Panc1 (cell line): Measurements from ENCODE around the gene SERF1A. TPM values are rescaled to one million over a fixed set of nuclear protein-coding genes. Genes with fewer than 3 reads are reported as not detected.
"Not testable (repeated sequence)": the region's sequence is repeated elsewhere in the genome, so short reads cannot be mapped to it uniquely, and the experiment has no call there.

Source experiments
- ATAC-seq: fragments of 200-7000 bp; cut with Tn5 transposase; 2 replicates; pipeline ENCODE4 v1.9.1; 2020; ENCODE audit warnings: mild to moderate bottlenecking, moderate library complexity
- BruUV-seq: library from RNA; stranded (reverse); fragments of 400-500 nt; replicated peaks from 2 replicates; lab custom pipeline; 2021; lab: Mats Ljungman, UMichigan
- CTCF ChIA-PET: fragments of 300-600 bp; sonication (Branson Sonifier 250); formaldehyde crosslinking; loops from one replicate; lab custom pipeline; 2022; ENCODE audit warnings: antibody characterized with exemption; lab: Charles Lee
- POLR2A ChIA-PET: fragments of 300-600 bp; sonication (Branson Sonifier 250); formaldehyde crosslinking; loops from one replicate; lab custom pipeline; 2022; ENCODE audit warnings: antibody characterized with exemption; lab: Charles Lee
- DNase-seq: peaks from one replicate; pipeline ENCODE4 v3.0.0-alpha.2; 2010; ENCODE audit warnings: low read depth, low spot score
- H3K27ac ChIP-seq: 2 replicates; pipeline ENCODE4 v1.5.1; 2011; ENCODE audit warnings: mild to moderate bottlenecking, low read length, inconsistent platforms
- H3K27me3 ChIP-seq: fragments of 200-500 bp; sonication (Bioruptor generic); 2 replicates; pipeline ENCODE4 v1.6.0; 2014; ENCODE audit warnings: low read length, inconsistent platforms; ENCODE audit not compliant: control insufficient read depth, insufficient read depth
- H3K36me3 ChIP-seq: fragments of 200-500 bp; sonication (Bioruptor generic); 2 replicates; pipeline ENCODE4 v1.5.1; 2014; ENCODE audit warnings: inconsistent platforms, mild to moderate bottlenecking, low read length, moderate library complexity; ENCODE audit not compliant: control insufficient read depth, insufficient read depth
- H3K4me1 ChIP-seq: 2 replicates; pipeline ENCODE4 v1.5.1; 2011; ENCODE audit warnings: inconsistent platforms, mild to moderate bottlenecking, low read length, moderate library complexity; ENCODE audit not compliant: control insufficient read depth, insufficient read depth
- H3K4me3 ChIP-seq, 2 experiments: 2 replicates each; pipeline ENCODE4 v1.5.1; 2011 to 2012; ENCODE audit warnings: low read depth in 2 of 2, low read length in 2 of 2, mild to moderate bottlenecking in 2 of 2, inconsistent platforms in 1 of 2, moderate library complexity in 1 of 2
- H3K9me3 ChIP-seq: fragments of 200-500 bp; sonication (Bioruptor generic); 2 replicates; pipeline ENCODE4 v1.5.1; 2014; ENCODE audit warnings: low read depth, mild to moderate bottlenecking, inconsistent platforms, low read length, moderate library complexity; ENCODE audit not compliant: control insufficient read depth, insufficient read depth
- in situ Hi-C: cut with HindIII; loops from 2 replicates; pipeline ENCODE4 v1.10.0; 2016; ENCODE audit warnings: low sequenced_read_pairs, low pct_unique_long_range_greater_than_20kb
- intact Hi-C: fragments of 100-400 bp; cut with micrococcal nuclease; formaldehyde crosslinking; loops from one replicate; pipeline ENCODE4 v1.10.0; 2022; ENCODE audit not compliant: unreplicated experiment
- total RNA-seq: library from RNA; stranded (reverse); gene quantifications from one replicate; pipeline ENCODE4 v1.2.1, GENCODE V29; 2021; ENCODE audit not compliant: unreplicated experiment

Gene SERF1A
- total RNA-seq, 1 experiment from 2014 or later: 5.1 TPM

GRCh38 chr5:70925211-70925562, 24.7 kb downstream of the SERF1A start:
- peak; percentile 64 for ATAC-seq
- H3K4me1 ChIP-seq, intact Hi-C loops, H3K36me3 ChIP-seq, BruUV-seq, H3K27ac ChIP-seq, H3K27me3 ChIP-seq, DNase-seq, H3K4me3 ChIP-seq, in situ Hi-C loops, H3K9me3 ChIP-seq, CTCF ChIA-PET, POLR2A ChIA-PET: not testable (repeated sequence)

- in situ Hi-C loops, POLR2A ChIA-PET, DNase-seq, intact Hi-C loops, BruUV-seq, H3K9me3 ChIP-seq, H3K4me1 ChIP-seq, ATAC-seq, H3K36me3 ChIP-seq, H3K4me3 ChIP-seq, CTCF ChIA-PET, H3K27me3 ChIP-seq, H3K27ac ChIP-seq: not testable (repeated sequence)
Measured at GRCh38 chr5:70931709-70932368, 31.4 kb downstream of the SERF1A start.

GRCh38 chr5:70932560-70932959, 32.1 kb downstream of the SERF1A start:
- H3K36me3 ChIP-seq, H3K4me3 ChIP-seq, H3K4me1 ChIP-seq, DNase-seq, BruUV-seq, ATAC-seq, H3K9me3 ChIP-seq, H3K27me3 ChIP-seq, H3K27ac ChIP-seq, POLR2A ChIA-PET, in situ Hi-C loops, CTCF ChIA-PET, intact Hi-C loops: not testable (repeated sequence)

GRCh38 chr5:70953068-70953467, 52.6 kb downstream of the SERF1A start:
- intact Hi-C loops, CTCF ChIA-PET, BruUV-seq, ATAC-seq, POLR2A ChIA-PET, H3K27ac ChIP-seq, H3K9me3 ChIP-seq, H3K36me3 ChIP-seq, H3K4me3 ChIP-seq, H3K4me1 ChIP-seq, DNase-seq, in situ Hi-C loops, H3K27me3 ChIP-seq: not testable (repeated sequence)

Other genes starting within 250 kb of the SERF1A start
- 44.3 TPM for gene SMN1, start 24.4 kb downstream of the SERF1A start, total RNA-seq
- 8.0 TPM for gene NAIP, start 124.7 kb downstream of the SERF1A start, total RNA-seq
- gene GTF2H2, start 167.0 kb downstream of the SERF1A start, total RNA-seq: 39.7 TPM